ENCODE measurements around the gene MED26. TPM values are rescaled to one million over a fixed set of nuclear protein-coding genes. Genes with fewer than 3 reads are reported as not detected.
A peak's percentile ranks its signal among the peaks of the same experiment; 100 is the strongest.

MED26 gene
- total RNA-seq, 2 donors from 2014 or later = 36.4 to 41.8 TPM

- H3K4me1 Mint-ChIP-seq = peaks cover 37% of the 10 kb centered on the region
- peaks cover 3% of the 10 kb centered on the region for H3K36me3 Mint-ChIP-seq (ENCODE audit: low read depth)
- ATAC-seq = peak; percentile 89
- no peaks in the 10 kb centered on the region for H3K27me3 Mint-ChIP-seq
- peak within 1 kb of the TSS; percentile 97 for H3K4me3 Mint-ChIP-seq
- no peaks in the 10 kb centered on the region for H3K9me3 ChIP-seq (ENCODE audit: control insufficient read depth, low read length, poor library complexity, severe bottlenecking)
- peak within 1 kb of the TSS; percentile 93 for H3K27ac Mint-ChIP-seq
- DNase-seq = peak; percentile 89 to 92 (median 92)
Observed at GRCh38 chr19:16542045-16542909, 85.7 kb downstream of the MED26 start, which contains the start of gene CHERP. TSS of gene CHERP (minus strand) at chr19:16542437. CDS start at chr19:16542378, 59 bp downstream.

- H3K36me3 Mint-ChIP-seq (ENCODE audit: low read depth) = peaks cover 3% of the 10 kb centered on the region
- peak overlapping the region; percentile 93 for H3K27ac Mint-ChIP-seq
- DNase-seq = no peak
- peak overlapping the region; percentile 89 for H3K4me3 Mint-ChIP-seq
- H3K27me3 Mint-ChIP-seq = no peaks in the 10 kb centered on the region
- peak; percentile 4 for ATAC-seq
- H3K9me3 ChIP-seq (ENCODE audit: control insufficient read depth, low read length, poor library complexity, severe bottlenecking) = no peaks in the 10 kb centered on the region
- peaks cover 39% of the 10 kb centered on the region for H3K4me1 Mint-ChIP-seq
Observed at GRCh38 chr19:16541526-16542044, 86.4 kb downstream of the MED26 start.

GRCh38 chr19:16540948-16541347 is 87.1 kb downstream of the MED26 start:
- no peak for DNase-seq
- Mint-ChIP-seq H3K27ac (peak overlapping the region; percentile 93), H3K4me3 (peak overlapping the region; percentile 89), H3K27me3 (no peaks in the 10 kb centered on the region), H3K4me1 (peaks cover 41% of the 10 kb centered on the region), H3K36me3 (ENCODE audit: low read depth) (peaks cover 3% of the 10 kb centered on the region)
- no peaks in the 10 kb centered on the region for H3K9me3 ChIP-seq (ENCODE audit: control insufficient read depth, low read length, poor library complexity, severe bottlenecking)
- no peak for ATAC-seq

GRCh38 chr19:16537111-16537510 is 90.9 kb downstream of the MED26 start:
- ATAC-seq (no peak), DNase-seq (no peak)
- Mint-ChIP-seq H3K36me3 (ENCODE audit: low read depth) (peaks cover 5% of the 10 kb centered on the region), H3K27ac (peak overlapping the region; percentile 67), H3K4me3 (no peak overlapping the region), H3K27me3 (no peaks in the 10 kb centered on the region), H3K4me1 (peaks cover 27% of the 10 kb centered on the region)
- H3K9me3 ChIP-seq (ENCODE audit: control insufficient read depth, low read length, poor library complexity, severe bottlenecking) = no peaks in the 10 kb centered on the region

DNA sequence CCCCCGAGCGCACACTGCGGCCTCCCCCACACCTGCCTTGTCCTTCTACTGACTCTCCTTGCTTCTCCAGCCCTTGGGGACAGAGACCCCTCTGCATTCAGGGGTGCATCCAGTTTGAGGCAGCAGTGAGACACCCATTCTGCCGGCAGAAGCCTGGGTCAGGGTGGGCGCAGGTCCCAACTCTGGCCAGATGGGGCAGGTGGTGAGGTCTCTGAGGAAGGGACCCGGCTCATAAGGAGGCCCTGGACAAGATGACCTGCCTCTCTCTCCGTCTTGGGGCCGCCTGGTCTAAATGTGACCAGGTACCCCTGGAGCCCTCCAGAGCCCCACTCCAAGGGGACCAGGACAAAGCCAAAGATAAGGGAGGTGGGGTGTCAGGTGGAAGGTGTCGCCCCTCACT is 91.9 kb downstream of the MED26 start:
- no peak overlapping the region for H3K4me3 Mint-ChIP-seq
- peaks cover 26% of the 10 kb centered on the region for H3K4me1 Mint-ChIP-seq
- peak overlapping the region; percentile 67 for H3K27ac Mint-ChIP-seq
- no peaks in the 10 kb centered on the region for H3K9me3 ChIP-seq (ENCODE audit: control insufficient read depth, low read length, poor library complexity, severe bottlenecking)
- DNase-seq (no peak), ATAC-seq (no peak)
- H3K36me3 Mint-ChIP-seq (ENCODE audit: low read depth) = peaks cover 5% of the 10 kb centered on the region
- H3K27me3 Mint-ChIP-seq = no peaks in the 10 kb centered on the region

DNA sequence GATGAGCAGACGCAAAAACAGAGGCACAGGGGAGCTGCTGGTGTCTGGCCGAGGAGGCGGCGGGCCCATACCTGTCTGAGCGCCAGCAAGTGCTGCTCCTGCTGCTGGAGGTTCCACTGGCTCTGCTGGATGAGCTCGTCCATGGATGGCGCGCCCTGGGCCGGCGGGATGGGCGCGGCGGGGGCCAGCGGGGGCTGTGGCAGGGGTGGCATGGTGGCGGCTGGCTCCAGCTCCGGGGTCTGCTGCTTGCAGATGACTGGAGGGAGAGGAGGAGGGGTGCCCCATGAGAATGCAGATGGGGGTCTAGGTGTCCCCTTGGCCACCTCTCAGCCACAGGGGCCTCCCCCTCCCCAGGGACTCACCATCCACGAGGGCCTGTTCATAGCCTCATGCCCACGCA is 92.6 kb downstream of the MED26 start:
- peaks cover 5% of the 10 kb centered on the region for H3K36me3 Mint-ChIP-seq (ENCODE audit: low read depth)
- H3K9me3 ChIP-seq (ENCODE audit: control insufficient read depth, low read length, poor library complexity, severe bottlenecking) = no peaks in the 10 kb centered on the region

GRCh38 chr19:16532440-16533234 is 95.4 kb downstream of the MED26 start:
- Mint-ChIP-seq H3K4me3 (no peak overlapping the region), H3K4me1 (peaks cover 12% of the 10 kb centered on the region), H3K36me3 (ENCODE audit: low read depth) (peaks cover 6% of the 10 kb centered on the region), H3K27me3 (no peaks in the 10 kb centered on the region), H3K27ac (no peak overlapping the region)
- no peak for ATAC-seq
- no peaks in the 10 kb centered on the region for H3K9me3 ChIP-seq (ENCODE audit: control insufficient read depth, low read length, poor library complexity, severe bottlenecking)
- no peak for DNase-seq

More for the DNA sequence above, 92.6 kb downstream of the MED26 start:
- Mint-ChIP-seq H3K27ac (no peak overlapping the region), H3K4me3 (no peak overlapping the region), H3K4me1 (peaks cover 26% of the 10 kb centered on the region), H3K27me3 (no peaks in the 10 kb centered on the region)
- DNase-seq = no peak
- no peak for ATAC-seq

- Mint-ChIP-seq H3K27me3 (no peaks in the 10 kb centered on the region), H3K4me1 (peaks cover 8% of the 10 kb centered on the region), H3K4me3 (no peak overlapping the region), H3K27ac (no peak overlapping the region), H3K36me3 (ENCODE audit: low read depth) (peaks cover 7% of the 10 kb centered on the region)
- no peak for ATAC-seq
- DNase-seq = no peak
- no peaks in the 10 kb centered on the region for H3K9me3 ChIP-seq (ENCODE audit: control insufficient read depth, low read length, poor library complexity, severe bottlenecking)
Observed at GRCh38 chr19:16531380-16531669, 96.7 kb downstream of the MED26 start.

DNA sequence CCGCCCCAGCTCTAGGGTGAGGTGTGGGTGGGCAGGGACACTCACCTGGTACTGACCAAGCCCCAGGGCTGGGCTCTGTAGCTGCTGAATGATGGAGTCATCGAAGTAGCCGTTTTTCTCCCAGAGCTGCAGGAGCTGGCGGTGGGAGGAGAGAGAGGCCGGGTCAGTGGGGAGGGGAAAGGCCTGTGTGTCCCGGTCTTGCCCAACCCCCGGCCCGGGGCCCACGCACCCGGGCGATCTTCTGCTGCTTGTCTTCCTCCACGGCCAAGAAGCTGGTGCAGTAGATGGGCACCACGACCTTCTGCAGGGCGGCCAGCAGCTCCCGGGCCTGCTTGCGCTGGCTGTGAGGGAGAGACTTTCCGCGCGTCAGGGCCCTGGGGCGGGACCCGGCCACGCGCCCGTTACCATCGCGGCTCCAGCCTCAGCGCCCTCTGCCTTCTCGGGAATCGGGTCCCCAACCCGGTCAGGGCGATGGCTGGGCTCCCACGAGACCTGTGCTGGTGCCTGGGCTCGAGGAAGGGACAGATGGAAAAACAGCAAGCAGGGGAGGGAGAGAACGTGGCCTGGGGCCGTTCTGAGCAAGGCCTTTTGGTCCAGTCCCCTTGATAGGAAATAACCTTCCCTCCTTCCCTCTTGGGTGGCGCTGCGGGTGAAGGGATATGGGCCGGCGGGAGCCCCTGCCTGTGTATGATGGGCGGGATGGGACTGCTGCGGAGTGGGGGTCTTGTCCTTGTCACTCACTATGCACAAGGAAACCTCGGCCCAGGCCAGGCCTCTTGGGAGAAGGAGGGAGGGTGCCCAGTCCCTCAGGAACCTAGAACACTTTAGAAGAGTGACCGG is 97.2 kb downstream of the MED26 start:
- Mint-ChIP-seq H3K4me3 (no peak overlapping the region), H3K27me3 (no peaks in the 10 kb centered on the region), H3K27ac (no peak overlapping the region), H3K4me1 (peaks cover 4% of the 10 kb centered on the region), H3K36me3 (ENCODE audit: low read depth) (peaks cover 7% of the 10 kb centered on the region)
- DNase-seq = no peak
- no peaks in the 10 kb centered on the region for H3K9me3 ChIP-seq (ENCODE audit: control insufficient read depth, low read length, poor library complexity, severe bottlenecking)
- no peak for ATAC-seq

- Mint-ChIP-seq H3K36me3 (ENCODE audit: low read depth) (peaks cover 7% of the 10 kb centered on the region), H3K27me3 (no peaks in the 10 kb centered on the region), H3K4me1 (peaks cover 4% of the 10 kb centered on the region), H3K4me3 (no peak overlapping the region), H3K27ac (no peak overlapping the region)
- H3K9me3 ChIP-seq (ENCODE audit: control insufficient read depth, low read length, poor library complexity, severe bottlenecking) = no peaks in the 10 kb centered on the region
- DNase-seq = no peak
- ATAC-seq = no peak
Observed at GRCh38 chr19:16529466-16530144, 98.4 kb downstream of the MED26 start.

DNA sequence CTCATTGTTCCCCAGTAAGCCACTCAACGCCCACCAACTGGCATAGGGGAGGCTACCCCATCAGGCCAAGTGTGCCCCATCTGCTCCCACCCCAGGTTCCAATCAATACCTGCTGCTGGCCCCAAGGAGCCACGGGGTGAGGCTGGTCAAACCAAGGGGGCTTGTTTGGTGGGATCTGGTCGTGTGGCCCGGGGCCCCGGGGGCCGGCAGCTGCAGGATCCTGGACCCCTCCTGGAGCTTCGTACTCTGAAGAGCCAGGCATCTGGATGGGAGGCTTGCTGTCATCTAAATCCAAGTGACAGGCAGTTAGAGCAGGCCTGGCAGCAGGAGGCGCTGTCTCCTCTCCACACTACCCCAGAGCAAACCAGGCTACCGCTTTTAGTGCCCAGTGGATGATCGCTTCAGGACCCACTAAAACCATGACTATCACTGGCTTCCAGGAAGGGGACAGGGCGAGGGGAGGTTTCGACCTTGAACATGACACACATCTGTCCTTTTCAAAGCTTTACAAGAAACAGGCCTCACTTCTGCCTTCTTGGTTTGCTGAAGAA is 100.0 kb downstream of the MED26 start:
- peaks cover 4% of the 10 kb centered on the region for H3K4me1 Mint-ChIP-seq
- peak in 2 of 3 donors; percentile 25 to 44 for DNase-seq
- no peaks in the 10 kb centered on the region for H3K27me3 Mint-ChIP-seq
- H3K36me3 Mint-ChIP-seq (ENCODE audit: low read depth) = peaks cover 5% of the 10 kb centered on the region
- no peak overlapping the region for H3K4me3 Mint-ChIP-seq
- ATAC-seq = peak; percentile 72
- no peaks in the 10 kb centered on the region for H3K9me3 ChIP-seq (ENCODE audit: control insufficient read depth, low read length, poor library complexity, severe bottlenecking)
- peak overlapping the region; percentile 75 for H3K27ac Mint-ChIP-seq

- peaks cover 4% of the 10 kb centered on the region for H3K4me1 Mint-ChIP-seq
- H3K27ac Mint-ChIP-seq = peak overlapping the region; percentile 75
- no peaks in the 10 kb centered on the region for H3K9me3 ChIP-seq (ENCODE audit: control insufficient read depth, low read length, poor library complexity, severe bottlenecking)
- H3K36me3 Mint-ChIP-seq (ENCODE audit: low read depth) = peaks cover 5% of the 10 kb centered on the region
- DNase-seq (no peak), ATAC-seq (no peak)
- no peak overlapping the region for H3K4me3 Mint-ChIP-seq
- H3K27me3 Mint-ChIP-seq = no peaks in the 10 kb centered on the region
Observed at GRCh38 chr19:16527334-16527935, 100.6 kb downstream of the MED26 start.

All from T-helper 17 cell (primary cell).